ENCODE results near the gene RTP5.

Gene RTP5

GRCh38 chr2:241851325-241852115, 18.0 kb upstream of the RTP5 start:
- Histone ChIP-seq H3K4me3 (ENCODE audit: low read length) (no peak overlapping the region), H3K4me2 (ENCODE audit: low read length) (no peak overlapping the region), H4K20me1 (ENCODE audit: control insufficient read depth, insufficient read depth, low read depth, low read length) (no peaks in the 10 kb centered on the region), H3K4me1 (ENCODE audit: control insufficient read depth, low read length) (no peaks in the 10 kb centered on the region), H3K9me3 (ENCODE audit: control insufficient read depth, insufficient read depth, low read length) (no peaks in the 10 kb centered on the region), H3F3A (ENCODE audit: control insufficient read depth, insufficient read depth) (no peaks in the 10 kb centered on the region), H3K27ac (ENCODE audit: low read depth, low read length) (no peak overlapping the region), H3K79me2 (ENCODE audit: control insufficient read depth, low read length) (no peaks in the 10 kb centered on the region), H3K27me3 (ENCODE audit: control insufficient read depth, low read length) (no peaks in the 10 kb centered on the region), H3K36me3 (ENCODE audit: control insufficient read depth, low read length) (no peaks in the 10 kb centered on the region), H3K9me2 (replicated peaks; ENCODE audit: control insufficient read depth, low read length) (no peaks in the 10 kb centered on the region)
- TF ChIP-seq CTCF (IDR thresholded peaks at IDR 0.05; ENCODE audit: low read depth, low read length, poor library complexity, severe bottlenecking), result no peak
- no peak for TF ChIP-seq EZH2phosphoT487 (IDR thresholded peaks at IDR 0.05; ENCODE audit: borderline replicate concordance, low read length)

DNA sequence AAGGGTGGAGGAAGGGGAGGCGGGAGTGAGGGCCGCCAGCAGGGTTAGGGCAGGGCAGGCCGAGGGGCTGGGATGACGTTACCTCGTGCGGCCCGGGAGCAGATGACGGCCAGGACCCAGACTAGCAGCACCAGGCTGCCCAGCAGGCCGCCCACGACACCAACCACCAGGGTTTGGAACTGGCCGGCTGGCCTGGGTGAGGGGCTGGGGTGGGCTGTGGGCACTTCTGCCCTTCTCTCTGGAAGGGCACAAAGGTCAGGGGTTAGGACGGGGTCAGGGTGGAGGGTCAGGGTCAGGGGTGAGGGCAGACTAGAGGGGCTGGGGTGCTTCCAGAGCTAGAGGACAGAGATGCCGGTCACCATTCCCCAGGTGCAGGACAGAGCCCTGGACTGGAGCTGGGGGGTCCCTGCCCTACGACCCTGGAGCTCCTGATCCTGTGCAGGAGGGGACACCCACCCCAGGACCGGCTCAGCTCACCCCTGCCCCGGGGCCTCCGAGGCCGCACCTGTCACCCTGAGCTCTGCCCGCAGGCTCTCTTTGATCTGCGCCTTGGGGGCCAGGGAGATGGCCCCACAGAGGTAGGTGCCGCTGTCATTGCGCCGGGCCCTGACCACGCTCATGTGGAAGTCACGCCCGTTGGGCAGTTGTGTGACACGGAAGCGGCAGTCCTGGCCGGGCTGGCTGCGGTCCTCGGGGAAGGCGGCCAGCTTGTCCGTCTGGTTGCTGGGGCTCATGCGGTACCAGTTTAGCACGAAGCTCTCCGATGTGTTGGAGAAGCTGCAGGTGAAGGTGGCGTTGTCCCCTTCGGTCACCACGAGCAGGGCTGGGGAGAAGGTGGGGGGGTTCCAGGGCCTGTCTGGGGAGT, 17.2 kb upstream of the RTP5 start:
- no peak overlapping the region for H3K27ac ChIP-seq (ENCODE audit: low read depth, low read length)
- H3K79me2 ChIP-seq (ENCODE audit: control insufficient read depth, low read length), result no peaks in the 10 kb centered on the region
- no peak overlapping the region for H3K4me3 ChIP-seq (ENCODE audit: low read length)
- no peaks in the 10 kb centered on the region for H3K4me1 ChIP-seq (ENCODE audit: control insufficient read depth, low read length)
- no peaks in the 10 kb centered on the region for H3K36me3 ChIP-seq (ENCODE audit: control insufficient read depth, low read length)
- no peaks in the 10 kb centered on the region for H3K27me3 ChIP-seq (ENCODE audit: control insufficient read depth, low read length)
- no peaks in the 10 kb centered on the region for H3K9me2 ChIP-seq (replicated peaks; ENCODE audit: control insufficient read depth, low read length)
- no peaks in the 10 kb centered on the region for H3F3A ChIP-seq (ENCODE audit: control insufficient read depth, insufficient read depth)
- TF ChIP-seq CTCF (IDR thresholded peaks at IDR 0.05; ENCODE audit: low read depth, low read length, poor library complexity, severe bottlenecking) (no peak), EZH2phosphoT487 (IDR thresholded peaks at IDR 0.05; ENCODE audit: borderline replicate concordance, low read length) (no peak)
- no peaks in the 10 kb centered on the region for H3K9me3 ChIP-seq (ENCODE audit: control insufficient read depth, insufficient read depth, low read length)
- no peak overlapping the region for H3K4me2 ChIP-seq (ENCODE audit: low read length)
- no peaks in the 10 kb centered on the region for H4K20me1 ChIP-seq (ENCODE audit: control insufficient read depth, insufficient read depth, low read depth, low read length)

DNA sequence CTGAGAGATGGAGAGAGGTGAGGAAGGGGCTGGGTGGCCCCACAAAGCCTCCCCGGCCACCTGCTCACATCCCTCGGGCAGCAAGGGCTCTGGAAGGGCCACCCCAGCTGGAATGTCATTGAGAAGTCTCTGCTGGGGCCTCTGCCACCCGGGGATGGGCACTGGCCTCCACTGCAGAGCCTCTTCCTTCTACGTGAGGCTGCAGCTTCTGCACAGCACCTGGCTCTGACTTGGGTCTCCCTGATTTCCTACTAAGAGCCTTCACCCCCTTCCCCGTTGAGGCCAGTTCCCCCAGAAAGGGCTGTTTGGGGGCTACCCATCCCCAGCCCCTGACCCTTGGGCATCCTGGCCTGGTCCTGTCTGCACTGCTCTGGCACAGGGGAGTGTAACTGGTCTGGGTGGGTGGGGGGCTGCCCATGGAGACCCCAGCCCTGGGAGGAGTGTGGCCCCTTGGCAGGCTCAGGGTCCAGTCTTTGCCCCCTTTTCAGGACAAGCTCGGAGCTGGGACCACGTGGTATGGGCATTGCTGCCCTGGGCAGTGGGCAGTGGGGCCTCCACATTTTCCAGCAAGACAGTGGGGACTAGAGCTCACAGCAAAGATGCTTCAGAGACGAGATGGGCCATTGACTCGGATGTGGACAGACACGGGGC, 16.4 kb upstream of the RTP5 start:
- H3K9me3 ChIP-seq (ENCODE audit: control insufficient read depth, insufficient read depth, low read length), result no peaks in the 10 kb centered on the region
- no peaks in the 10 kb centered on the region for H3K9me2 ChIP-seq (replicated peaks; ENCODE audit: control insufficient read depth, low read length)
- TF ChIP-seq EZH2phosphoT487 (IDR thresholded peaks at IDR 0.05; ENCODE audit: borderline replicate concordance, low read length), result no peak
- TF ChIP-seq CTCF (IDR thresholded peaks at IDR 0.05; ENCODE audit: low read depth, low read length, poor library complexity, severe bottlenecking), result no peak
- no peaks in the 10 kb centered on the region for H3K4me1 ChIP-seq (ENCODE audit: control insufficient read depth, low read length)
- no peaks in the 10 kb centered on the region for H3K27me3 ChIP-seq (ENCODE audit: control insufficient read depth, low read length)
- no peaks in the 10 kb centered on the region for H3K36me3 ChIP-seq (ENCODE audit: control insufficient read depth, low read length)
- no peaks in the 10 kb centered on the region for H4K20me1 ChIP-seq (ENCODE audit: control insufficient read depth, insufficient read depth, low read depth, low read length)
- H3F3A ChIP-seq (ENCODE audit: control insufficient read depth, insufficient read depth), result no peaks in the 10 kb centered on the region
- H3K27ac ChIP-seq (ENCODE audit: low read depth, low read length), result no peak overlapping the region
- H3K4me2 ChIP-seq (ENCODE audit: low read length), result no peak overlapping the region
- no peaks in the 10 kb centered on the region for H3K79me2 ChIP-seq (ENCODE audit: control insufficient read depth, low read length)
- H3K4me3 ChIP-seq (ENCODE audit: low read length), result no peak overlapping the region
